Activated CD8-positive, alpha-beta memory T cell treated with anti-CD3 and anti-CD28 coated beads, Interleukin-2, amount 50 U/mL, for 1 hour (primary cell): ENCODE results near the gene CHST6.
"Not testable (repeated sequence)": the region's sequence is repeated elsewhere in the genome, so short reads cannot be mapped to it uniquely, and the experiment has no call there.

Experiments
- DNase-seq: peaks from one replicate; pipeline ENCODE4 v3.0.0-alpha.2; 2020; ENCODE audit errors: extremely low read depth

CHST6 gene

DNA sequence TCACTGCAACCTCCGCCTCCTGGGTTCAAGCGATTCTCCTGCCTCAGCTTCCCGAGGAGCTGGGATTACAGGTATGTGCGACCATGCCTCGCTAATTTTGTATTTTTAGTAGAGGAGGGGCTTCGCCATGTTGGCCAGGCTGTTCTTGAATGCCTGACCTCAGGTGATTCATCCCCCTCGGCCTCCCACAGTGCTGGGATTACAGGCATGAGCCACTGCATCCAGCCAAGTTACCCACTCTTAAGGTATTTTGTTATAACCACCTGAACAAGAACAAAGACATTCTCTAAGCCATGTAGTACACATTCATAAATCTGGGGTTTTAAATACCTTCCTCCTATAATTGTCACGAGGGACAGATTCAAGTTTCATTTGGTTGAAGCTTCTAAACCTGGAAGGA is 18.4 kb downstream of the CHST6 start:
- no peak for DNase-seq

DNA sequence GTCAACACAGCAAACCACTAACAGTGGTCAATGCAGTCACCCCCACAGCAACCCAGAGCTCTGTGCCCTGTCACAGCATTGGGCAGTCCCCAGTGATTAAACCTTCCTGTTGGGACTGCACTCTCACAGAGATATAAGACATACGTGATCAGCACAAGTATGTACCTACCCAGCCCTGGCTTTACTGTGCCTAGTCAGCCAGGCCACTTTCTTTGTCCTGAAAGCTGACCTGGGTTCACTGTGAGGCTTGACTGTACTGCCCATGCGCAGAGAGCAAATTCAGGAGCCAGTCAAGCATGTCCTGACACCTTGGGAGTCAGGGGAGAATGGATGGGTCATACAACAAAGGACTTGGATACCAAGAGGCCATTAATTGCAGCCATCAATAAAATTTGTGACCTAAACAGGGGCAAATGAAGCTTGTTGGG is 19.8 kb downstream of the CHST6 start:
- no peak for DNase-seq

GRCh38 chr16:75472908-75473877 is 22.0 kb downstream of the CHST6 start:
- DNase-seq, result no peak

- no peak for DNase-seq
These were observed 23.3 kb downstream of the CHST6 start for GRCh38 chr16:75471723-75472633.

GRCh38 chr16:75466760-75467159 is 28.5 kb downstream of the CHST6 start:
- DNase-seq, result no peak

DNA sequence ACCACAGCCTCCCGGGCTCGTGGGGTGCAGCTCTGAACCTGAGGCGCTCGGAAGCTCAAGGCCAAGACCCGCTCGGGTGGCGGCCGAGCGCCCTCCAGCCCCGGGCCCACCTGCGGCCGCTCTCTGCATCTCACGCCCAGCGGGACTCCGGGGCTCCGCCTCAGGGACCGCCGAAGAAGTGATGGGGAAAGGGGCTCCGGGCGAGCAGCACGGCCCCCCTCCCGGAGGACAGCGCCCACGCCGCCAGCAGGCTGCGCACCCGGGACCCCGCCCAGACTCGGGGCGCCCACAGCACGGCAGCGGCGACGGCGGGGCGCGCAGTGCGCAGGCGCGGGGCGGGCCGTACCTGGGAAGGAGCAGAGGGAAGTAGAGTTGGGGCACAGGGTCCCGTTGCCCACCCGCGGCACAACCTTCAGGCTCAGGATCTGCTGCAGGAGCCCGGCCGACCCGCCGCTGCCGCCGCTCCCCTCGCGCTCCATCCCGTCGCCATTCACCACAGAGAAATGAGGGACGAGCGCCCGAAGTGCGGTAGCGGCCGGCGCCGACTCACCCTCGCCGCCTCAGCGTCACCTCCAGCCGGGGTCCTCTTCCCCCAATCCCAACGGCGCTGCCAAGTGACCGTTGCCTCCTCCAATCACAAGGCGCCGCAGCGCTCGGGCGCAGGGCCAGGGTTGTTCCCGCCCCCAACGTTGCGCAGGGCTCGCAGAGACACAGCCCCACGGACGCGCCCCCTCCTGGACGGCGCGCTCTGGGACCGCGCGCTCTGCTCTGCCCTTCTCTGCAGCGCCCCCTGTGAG is 30.9 kb downstream of the CHST6 start, which contains the start of gene TMEM170A:
Gene TMEM170A (minus strand): TSS at position 568 of the 797 bp plus-strand sequence. CDS start 89 bp downstream, at position 479.
- peak; percentile 93 for DNase-seq

- not testable (repeated sequence) for DNase-seq
These were observed 31.7 kb downstream of the CHST6 start for GRCh38 chr16:75463389-75464121.

DNA sequence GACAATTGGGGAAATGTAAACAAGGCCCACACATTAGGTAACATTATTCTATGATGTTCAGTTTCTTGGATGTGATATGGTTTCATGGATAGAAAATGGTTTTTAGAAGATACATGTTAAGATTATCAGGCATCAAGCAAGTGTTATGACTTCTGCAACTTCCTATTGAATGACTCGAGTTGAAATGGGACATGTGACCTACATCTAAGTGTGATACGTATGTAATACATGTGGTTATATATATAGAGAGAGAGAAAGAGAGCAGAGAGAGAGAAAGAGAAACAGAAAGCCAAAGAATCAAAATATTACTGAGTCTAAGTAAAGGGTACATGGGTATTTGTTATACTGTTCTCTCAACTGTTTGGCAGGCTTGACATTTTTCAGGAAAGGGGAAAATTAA is 32.4 kb downstream of the CHST6 start:
- no peak for DNase-seq

DNA sequence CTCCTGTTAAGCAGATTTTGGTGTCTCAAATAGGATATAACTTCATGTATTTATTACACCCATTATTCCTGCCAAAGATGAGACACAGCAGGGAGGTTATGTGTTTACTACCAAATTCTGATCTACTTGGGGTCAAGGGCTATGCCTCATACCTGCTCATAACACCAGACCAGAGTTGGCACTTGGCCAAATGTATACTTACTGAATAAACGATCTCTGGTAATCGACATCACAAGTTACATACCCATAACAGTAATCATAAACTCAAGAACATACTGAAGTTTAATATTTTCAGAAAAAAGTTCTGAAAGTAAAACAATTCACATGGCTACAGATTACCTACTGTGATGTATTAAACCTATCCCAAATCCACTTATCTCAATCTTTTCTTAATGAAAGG is 33.7 kb downstream of the CHST6 start:
- no peak for DNase-seq

- no peak for DNase-seq
These were observed 34.8 kb downstream of the CHST6 start for GRCh38 chr16:75460446-75460845.

GRCh38 chr16:75459691-75460090 is 35.5 kb downstream of the CHST6 start:
- no peak for DNase-seq

DNA sequence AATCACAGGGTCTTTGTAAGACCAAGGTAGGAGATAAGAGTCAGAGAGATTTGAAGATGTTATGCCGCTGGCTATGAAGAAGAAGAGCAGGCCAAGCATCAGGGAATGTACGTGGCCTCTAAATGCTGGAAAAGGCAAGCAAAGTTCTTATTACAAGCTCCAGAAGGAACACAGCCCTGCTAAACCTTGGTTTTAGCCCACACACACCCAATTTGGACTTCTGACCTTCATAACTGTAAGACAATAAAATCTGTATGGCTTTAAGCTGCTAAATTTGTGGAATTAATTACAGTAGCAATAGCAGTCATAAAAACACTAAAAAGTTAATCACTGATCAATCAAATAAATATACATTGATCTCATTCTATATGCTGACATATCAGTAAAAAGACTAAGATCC is 36.8 kb downstream of the CHST6 start:
- no peak for DNase-seq

GRCh38 chr16:75458029-75458428 is 37.2 kb downstream of the CHST6 start:
- no peak for DNase-seq

- DNase-seq, result no peak
These were observed 37.7 kb downstream of the CHST6 start for GRCh38 chr16:75457485-75458021.

- no peak for DNase-seq
These were observed 38.3 kb downstream of the CHST6 start for GRCh38 chr16:75456971-75457370.

DNA sequence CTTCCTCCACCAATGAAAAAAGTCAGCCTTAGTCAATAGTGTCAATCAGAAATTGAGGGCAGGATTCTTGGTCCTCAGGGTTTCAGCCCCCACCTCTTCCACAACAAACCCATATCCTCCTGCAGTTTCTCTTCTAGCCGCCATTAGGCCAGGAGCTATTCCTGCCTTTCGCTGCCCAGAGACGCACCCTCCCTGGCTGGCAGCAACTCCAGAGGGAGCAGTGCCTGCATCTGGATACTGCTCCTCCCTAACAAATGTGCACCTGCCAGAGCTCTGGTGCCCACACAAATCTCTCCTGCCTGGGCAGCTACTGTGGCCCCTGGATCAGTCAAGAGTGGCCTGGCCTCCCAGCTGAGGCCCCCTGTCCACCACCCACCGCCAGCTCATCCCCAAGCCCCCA is 38.8 kb downstream of the CHST6 start:
- DNase-seq, result not testable (repeated sequence)

DNA sequence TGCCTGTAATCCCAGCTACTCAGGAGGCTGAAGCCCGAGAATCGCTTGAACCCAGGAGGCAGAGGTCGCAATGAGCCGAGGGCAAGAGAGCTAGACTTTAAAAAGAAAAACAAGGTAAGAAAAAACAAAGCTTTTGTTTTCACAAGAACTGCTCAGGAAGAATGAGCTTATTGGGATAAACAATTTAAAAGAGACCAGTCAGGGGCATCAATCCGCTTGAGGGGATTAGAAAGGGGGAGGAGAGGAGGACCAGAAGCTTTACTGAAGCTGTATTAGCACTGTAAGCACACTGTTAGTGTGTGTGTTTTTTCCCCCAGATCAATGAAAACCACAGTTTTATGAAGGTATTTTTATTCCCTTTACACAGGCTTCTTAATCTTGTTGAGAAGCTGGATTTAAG is 39.6 kb downstream of the CHST6 start:
- DNase-seq, result no peak

DNA sequence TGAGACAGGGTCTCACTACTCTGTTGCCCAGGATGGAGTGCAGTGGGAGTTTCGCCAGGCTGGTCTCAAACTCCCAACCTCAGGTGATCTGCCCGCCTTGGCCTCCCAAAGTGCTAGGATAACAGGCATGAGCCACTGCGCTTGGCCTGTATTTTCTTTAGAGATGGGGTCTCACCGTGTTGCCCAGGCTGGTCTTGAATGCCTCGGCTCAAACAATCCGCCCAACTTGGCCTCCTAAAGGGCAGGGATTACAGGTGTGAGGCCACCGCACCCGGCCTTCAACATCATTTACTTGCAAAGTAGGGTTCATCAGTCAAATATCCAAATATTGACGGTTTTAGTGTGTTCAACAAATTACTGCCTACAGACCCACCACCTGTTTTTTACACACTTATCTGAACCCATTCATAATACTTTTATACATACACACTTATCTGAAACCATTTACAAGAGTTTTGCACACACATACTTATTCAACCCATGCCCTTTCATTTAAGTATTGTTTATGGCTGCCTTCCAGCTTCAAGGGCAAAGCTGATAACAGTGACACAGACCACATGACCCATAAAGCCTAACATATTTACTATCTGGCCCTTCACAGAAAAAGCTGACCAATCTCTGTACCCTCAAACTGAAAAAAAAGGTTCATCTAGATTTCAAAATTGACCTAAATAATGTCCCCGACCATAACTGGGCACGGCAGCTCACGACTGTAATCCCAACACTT is 42.6 kb downstream of the CHST6 start:
- DNase-seq, result no peak

DNA sequence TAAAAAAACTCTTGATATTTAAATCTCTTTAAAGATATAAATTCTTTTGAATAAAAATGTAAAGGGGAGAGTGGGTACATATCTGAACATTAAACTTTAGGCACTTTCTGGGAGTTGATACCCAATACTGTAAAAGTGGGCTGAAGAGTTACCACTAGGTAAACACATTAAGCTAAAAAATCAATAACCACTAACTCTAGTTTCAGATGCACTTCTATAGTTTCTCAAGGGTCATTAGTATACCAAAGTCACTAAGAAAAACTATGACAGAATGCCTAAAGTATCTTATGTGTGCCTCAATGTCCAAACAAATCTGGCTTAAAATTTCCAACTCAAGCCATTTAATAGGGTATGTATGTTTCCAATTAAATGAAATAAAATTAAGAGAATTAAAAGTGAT is 48.8 kb downstream of the CHST6 start:
- DNase-seq, result no peak

DNA sequence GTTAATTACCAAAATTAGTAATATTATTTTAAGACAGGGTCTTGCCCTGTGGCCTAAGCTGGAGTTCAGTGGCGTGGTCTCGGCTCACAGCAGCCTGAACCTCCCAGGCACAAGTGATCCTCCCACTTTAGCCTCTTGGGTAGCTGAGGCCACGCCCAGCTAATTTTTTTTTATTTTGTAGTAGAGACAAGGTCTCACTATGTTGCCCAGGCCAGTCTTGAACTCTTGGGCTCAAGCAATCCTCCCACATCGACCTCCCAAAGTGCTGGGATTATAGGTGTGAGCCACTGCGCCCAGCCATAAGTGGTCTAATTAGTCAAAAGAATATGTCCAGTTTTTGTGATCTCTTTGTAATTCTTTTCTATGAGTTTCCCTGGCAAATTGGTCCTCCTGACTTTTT is 49.9 kb downstream of the CHST6 start:
- no peak for DNase-seq
